SK-N-MC (cell line): ENCODE data around the gene MBD2.

Experiments used
- EZH2 ChIP-seq: fragments of 200-600 bp; sonication (generic); IDR thresholded peaks from one replicate; pipeline ENCODE4 v1.6.1; 2017; ENCODE audit warnings: antibody characterized with exemption
- FOXP2 ChIP-seq: optimal IDR thresholded peaks from 2 replicates; pipeline ENCODE3; 2011; ENCODE audit warnings: mild to moderate bottlenecking, moderate library complexity; ENCODE audit not compliant: insufficient read depth; ENCODE audit errors: extremely low read length, control extremely low read depth
- POLR2AphosphoS5 ChIP-seq: IDR thresholded peaks from 2 replicates; pipeline ENCODE4 v1.6.1; 2012; ENCODE audit warnings: mild to moderate bottlenecking, low read depth, low read length, borderline replicate concordance

DNA sequence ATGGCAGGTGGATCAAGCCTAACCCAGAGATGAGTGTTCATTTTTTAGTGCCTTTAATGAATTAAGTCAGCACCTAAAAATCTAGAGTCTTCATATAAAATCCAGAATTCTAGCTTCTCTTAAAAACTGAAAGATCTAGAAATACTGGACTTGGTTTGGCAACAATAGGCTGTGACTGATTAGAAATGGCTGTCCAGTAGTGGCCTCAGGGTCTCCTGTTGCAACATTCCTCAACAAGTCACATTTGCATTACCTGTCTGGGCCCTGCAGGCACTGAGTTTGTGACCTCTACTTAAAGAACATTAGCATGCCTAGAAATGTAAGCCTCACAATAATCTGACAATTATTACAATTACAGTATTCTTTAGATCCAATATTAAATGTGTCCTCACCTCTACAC is 33.1 kb downstream of the MBD2 start:
- no peak for TF ChIP-seq EZH2
- TF ChIP-seq POLR2AphosphoS5 = no peak
- TF ChIP-seq FOXP2 = no peak
